Colonic mucosa (tissue), 4 donors: Measurements from ENCODE around the gene DGCR8. TPM values are rescaled to one million over a fixed set of nuclear protein-coding genes. Genes with fewer than 3 reads are reported as not detected.

Source experiments
- DNase-seq: peaks from one replicate; pipeline ENCODE4 v3.0.0-alpha.2; 2020
- H3K27ac ChIP-seq: fragments of 200-600 bp; one replicate; pipeline ENCODE4 v1.8.0; 2021
- H3K27me3 ChIP-seq: fragments of 200-600 bp; one replicate; pipeline ENCODE4 v1.8.0; 2021
- H3K36me3 ChIP-seq: fragments of 200-600 bp; one replicate; pipeline ENCODE4 v1.8.0; 2021
- H3K4me1 ChIP-seq: fragments of 200-600 bp; one replicate; pipeline ENCODE4 v1.8.0; 2021; ENCODE audit warnings: mild to moderate bottlenecking
- H3K4me3 ChIP-seq: fragments of 200-600 bp; one replicate; pipeline ENCODE4 v1.8.0; 2021
- H3K9ac ChIP-seq, 2 donors: one replicate each; pipeline ENCODE4 v1.7.0; 2013; ENCODE audit warnings: control low read depth in 2 of 2, low read depth in 2 of 2, low read length in 2 of 2
- H3K9me3 ChIP-seq: fragments of 200-600 bp; one replicate; pipeline ENCODE4 v1.8.0; 2021
- CTCF ChIP-seq: fragments of 200-600 bp; IDR thresholded peaks from one replicate; pipeline ENCODE4 v1.8.0; 2022; ENCODE audit warnings: antibody characterized with exemption, mild to moderate bottlenecking
- intact Hi-C: fragments of 100-400 bp; cut with DNase I; formaldehyde crosslinking; loops from one replicate; pipeline ENCODE4 v1.14.1; 2022
- total RNA-seq, 2 donors: library from RNA; stranded (reverse); fragmentation: NEBNext Ultra II Directional in 1 of 2; extraction: Animal tissue kit (Norgen Biotek cat#: 25700) in 1 of 2; gene quantifications; one replicate each; pipeline ENCODE4 v1.2.1, GENCODE V29; 2021
- donor health status: healthy.
- donor health status: DM: no; HTN: no; CAD: no.
- donor health status: DM: no; HTN: no; CAD: no.

The DGCR8 gene
- total RNA-seq, 2 donors from 2014 or later: 21.1 to 52.7 TPM

- Histone ChIP-seq H3K4me3 (no peak overlapping the region), H3K27ac (no peak overlapping the region), H3K9ac (no peak overlapping the region), H3K27me3 (no peaks in the 10 kb centered on the region), H3K9me3 (no peaks in the 10 kb centered on the region), H3K36me3 (peaks cover 4% of the 10 kb centered on the region), H3K4me1 (peaks cover 3% of the 10 kb centered on the region)
- TF ChIP-seq CTCF: no peak
- intact Hi-C loops: no loop called here
- DNase-seq: no peak
Measured at GRCh38 chr22:20127318-20127868, 47.4 kb downstream of the DGCR8 start.

GRCh38 chr22:20127869-20128618, 48.0 kb downstream of the DGCR8 start:
- intact Hi-C loops: no loop called here
- no peaks in the 10 kb centered on the region for H3K9me3 ChIP-seq
- no peak overlapping the region for H3K4me3 ChIP-seq
- H3K9ac ChIP-seq: no peak overlapping the region
- peaks cover 4% of the 10 kb centered on the region for H3K36me3 ChIP-seq
- no peak for TF ChIP-seq CTCF
- H3K27ac ChIP-seq: no peak overlapping the region
- DNase-seq: no peak
- no peaks in the 10 kb centered on the region for H3K27me3 ChIP-seq
- H3K4me1 ChIP-seq: peaks cover 10% of the 10 kb centered on the region

- Histone ChIP-seq H3K27ac (no peak overlapping the region), H3K9me3 (no peaks in the 10 kb centered on the region), H3K4me1 (peaks cover 10% of the 10 kb centered on the region), H3K27me3 (no peaks in the 10 kb centered on the region), H3K4me3 (no peak overlapping the region), H3K9ac (no peak overlapping the region), H3K36me3 (peaks cover 4% of the 10 kb centered on the region)
- no peak for DNase-seq
- intact Hi-C loops: no loop called here
- no peak for TF ChIP-seq CTCF
Measured at GRCh38 chr22:20128619-20128901, 48.5 kb downstream of the DGCR8 start.

- Histone ChIP-seq H3K9me3 (no peaks in the 10 kb centered on the region), H3K27me3 (no peaks in the 10 kb centered on the region), H3K4me1 (peaks cover 10% of the 10 kb centered on the region), H3K4me3 (no peak overlapping the region), H3K27ac (no peak overlapping the region), H3K9ac (peak overlapping the region in 1 of 2 donors; percentile 12), H3K36me3 (peaks cover 4% of the 10 kb centered on the region)
- peak; percentile 35 for DNase-seq
- no peak for TF ChIP-seq CTCF
- intact Hi-C loops: no loop called here
Measured at GRCh38 chr22:20128902-20129746, 49.1 kb downstream of the DGCR8 start.

- Histone ChIP-seq H3K4me1 (peaks cover 10% of the 10 kb centered on the region), H3K4me3 (no peak overlapping the region), H3K9ac (no peak overlapping the region), H3K36me3 (peaks cover 4% of the 10 kb centered on the region), H3K9me3 (no peaks in the 10 kb centered on the region), H3K27me3 (no peaks in the 10 kb centered on the region), H3K27ac (no peak overlapping the region)
- no peak for TF ChIP-seq CTCF
- no peak for DNase-seq
- intact Hi-C loops: no loop called here
Measured at GRCh38 chr22:20129747-20130014, 49.6 kb downstream of the DGCR8 start.
